ENCODE results near the gene ENTPD6.

GRCh38 chr20:25229486-25230165 lies 34.1 kb downstream of the ENTPD6 start:
- TF ChIP-seq, protein P1, sequence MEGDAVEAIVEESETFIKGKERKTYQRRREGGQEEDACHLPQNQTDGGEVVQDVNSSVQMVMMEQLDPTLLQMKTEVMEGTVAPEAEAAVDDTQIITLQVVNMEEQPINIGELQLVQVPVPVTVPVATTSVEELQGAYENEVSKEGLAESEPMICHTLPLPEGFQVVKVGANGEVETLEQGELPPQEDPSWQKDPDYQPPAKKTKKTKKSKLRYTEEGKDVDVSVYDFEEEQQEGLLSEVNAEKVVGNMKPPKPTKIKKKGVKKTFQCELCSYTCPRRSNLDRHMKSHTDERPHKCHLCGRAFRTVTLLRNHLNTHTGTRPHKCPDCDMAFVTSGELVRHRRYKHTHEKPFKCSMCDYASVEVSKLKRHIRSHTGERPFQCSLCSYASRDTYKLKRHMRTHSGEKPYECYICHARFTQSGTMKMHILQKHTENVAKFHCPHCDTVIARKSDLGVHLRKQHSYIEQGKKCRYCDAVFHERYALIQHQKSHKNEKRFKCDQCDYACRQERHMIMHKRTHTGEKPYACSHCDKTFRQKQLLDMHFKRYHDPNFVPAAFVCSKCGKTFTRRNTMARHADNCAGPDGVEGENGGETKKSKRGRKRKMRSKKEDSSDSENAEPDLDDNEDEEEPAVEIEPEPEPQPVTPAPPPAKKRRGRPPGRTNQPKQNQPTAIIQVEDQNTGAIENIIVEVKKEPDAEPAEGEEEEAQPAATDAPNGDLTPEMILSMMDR (IDR thresholded peaks at IDR 0.05) = no peak
- TF ChIP-seq EZH2 (IDR thresholded peaks at IDR 0.05) = no peak
- TF ChIP-seq EZH2phosphoT487 (IDR thresholded peaks at IDR 0.05) = no peak
